Parathyroid adenoma (tissue), 2 donors: ENCODE results near the gene RRBP1.

Experiments used
- H2AFZ ChIP-seq: fragments of 300-600 bp; sonication (generic); one replicate; pipeline ENCODE4 v1.7.0; 2017; ENCODE audit warnings: antibody characterized with exemption, mild to moderate bottlenecking
- H3K27ac ChIP-seq: fragments of 300-600 bp; sonication (generic); one replicate; pipeline ENCODE4 v1.7.0; 2017
- H3K27me3 ChIP-seq: fragments of 300-600 bp; sonication (generic); one replicate; pipeline ENCODE4 v1.7.0; 2017; ENCODE audit warnings: low read length; ENCODE audit not compliant: control insufficient read depth, insufficient read depth
- H3K36me3 ChIP-seq: fragments of 300-600 bp; sonication (generic); one replicate; pipeline ENCODE4 v1.7.0; 2017; ENCODE audit warnings: low read length; ENCODE audit not compliant: control insufficient read depth, insufficient read depth
- H3K4me1 ChIP-seq: fragments of 300-600 bp; sonication (generic); one replicate; pipeline ENCODE4 v1.7.0; 2017; ENCODE audit warnings: control low read depth
- H3K4me2 ChIP-seq: fragments of 300-600 bp; sonication (generic); one replicate; pipeline ENCODE4 v1.7.0; 2017; ENCODE audit warnings: low read length
- H3K4me3 ChIP-seq: fragments of 300-600 bp; sonication (generic); one replicate; pipeline ENCODE4 v1.7.0; 2017; ENCODE audit warnings: low read depth, low read length
- H3K79me2 ChIP-seq: fragments of 300-600 bp; sonication (generic); one replicate; pipeline ENCODE4 v1.7.0; 2017; ENCODE audit warnings: control low read depth
- H3K9ac ChIP-seq: fragments of 300-600 bp; sonication (generic); one replicate; pipeline ENCODE4 v1.7.0; 2017; ENCODE audit warnings: mild to moderate bottlenecking
- H3K9me3 ChIP-seq: fragments of 300-600 bp; sonication (generic); one replicate; pipeline ENCODE4 v1.7.0; 2017; ENCODE audit warnings: low read length; ENCODE audit not compliant: control insufficient read depth
- TF ChIP-seq, protein P1 (sequence below): fragments of 300-600 bp; sonication (generic); IDR thresholded peaks from one replicate; pipeline ENCODE4 v1.7.0; 2017; ENCODE audit warnings: antibody characterized with exemption, mild to moderate bottlenecking
- donor health status: primary hyperparathyroidism.

RRBP1 gene

GRCh38 chr20:17594443-17594842 is 87.6 kb downstream of the RRBP1 start:
- Histone ChIP-seq H3K27me3 (no peaks in the 10 kb centered on the region), H3K4me2 (peak overlapping the region; percentile 13), H3K36me3 (no peaks in the 10 kb centered on the region), H2AFZ (no peak overlapping the region), H3K27ac (peak overlapping the region; percentile 17), H3K9ac (no peak overlapping the region), H3K4me3 (no peak overlapping the region), H3K9me3 (no peaks in the 10 kb centered on the region), H3K4me1 (peaks cover 33% of the 10 kb centered on the region), H3K79me2 (peaks cover 58% of the 10 kb centered on the region)
- TF ChIP-seq, protein P1, sequence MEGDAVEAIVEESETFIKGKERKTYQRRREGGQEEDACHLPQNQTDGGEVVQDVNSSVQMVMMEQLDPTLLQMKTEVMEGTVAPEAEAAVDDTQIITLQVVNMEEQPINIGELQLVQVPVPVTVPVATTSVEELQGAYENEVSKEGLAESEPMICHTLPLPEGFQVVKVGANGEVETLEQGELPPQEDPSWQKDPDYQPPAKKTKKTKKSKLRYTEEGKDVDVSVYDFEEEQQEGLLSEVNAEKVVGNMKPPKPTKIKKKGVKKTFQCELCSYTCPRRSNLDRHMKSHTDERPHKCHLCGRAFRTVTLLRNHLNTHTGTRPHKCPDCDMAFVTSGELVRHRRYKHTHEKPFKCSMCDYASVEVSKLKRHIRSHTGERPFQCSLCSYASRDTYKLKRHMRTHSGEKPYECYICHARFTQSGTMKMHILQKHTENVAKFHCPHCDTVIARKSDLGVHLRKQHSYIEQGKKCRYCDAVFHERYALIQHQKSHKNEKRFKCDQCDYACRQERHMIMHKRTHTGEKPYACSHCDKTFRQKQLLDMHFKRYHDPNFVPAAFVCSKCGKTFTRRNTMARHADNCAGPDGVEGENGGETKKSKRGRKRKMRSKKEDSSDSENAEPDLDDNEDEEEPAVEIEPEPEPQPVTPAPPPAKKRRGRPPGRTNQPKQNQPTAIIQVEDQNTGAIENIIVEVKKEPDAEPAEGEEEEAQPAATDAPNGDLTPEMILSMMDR: no peak

DNA sequence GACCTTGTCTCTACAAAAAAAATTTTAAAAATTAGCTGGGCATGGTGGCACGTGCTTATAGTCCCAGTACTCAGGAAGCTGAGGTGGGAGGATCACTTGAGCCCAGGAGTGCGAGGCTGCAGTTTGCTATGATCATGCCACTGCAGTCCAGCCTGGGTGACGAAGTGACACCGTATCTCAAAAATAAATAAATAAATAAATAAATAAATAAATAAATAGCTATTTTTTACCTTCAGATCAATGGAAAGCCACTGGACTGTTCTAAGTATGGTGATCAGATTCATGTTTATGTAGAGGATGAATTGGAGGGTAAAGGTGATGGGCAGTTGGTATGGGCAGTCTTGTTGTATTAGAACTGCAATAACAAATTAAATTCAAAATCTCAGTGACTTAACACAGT is 88.1 kb downstream of the RRBP1 start:
- H3K9me3 ChIP-seq: no peaks in the 10 kb centered on the region
- no peak overlapping the region for H2AFZ ChIP-seq
- H3K4me2 ChIP-seq: no peak overlapping the region
- no peak overlapping the region for H3K27ac ChIP-seq
- H3K27me3 ChIP-seq: no peaks in the 10 kb centered on the region
- peaks cover 38% of the 10 kb centered on the region for H3K4me1 ChIP-seq
- TF ChIP-seq, protein P1: no peak
- peaks cover 52% of the 10 kb centered on the region for H3K79me2 ChIP-seq
- no peaks in the 10 kb centered on the region for H3K36me3 ChIP-seq
- H3K9ac ChIP-seq: no peak overlapping the region
- no peak overlapping the region for H3K4me3 ChIP-seq

DNA sequence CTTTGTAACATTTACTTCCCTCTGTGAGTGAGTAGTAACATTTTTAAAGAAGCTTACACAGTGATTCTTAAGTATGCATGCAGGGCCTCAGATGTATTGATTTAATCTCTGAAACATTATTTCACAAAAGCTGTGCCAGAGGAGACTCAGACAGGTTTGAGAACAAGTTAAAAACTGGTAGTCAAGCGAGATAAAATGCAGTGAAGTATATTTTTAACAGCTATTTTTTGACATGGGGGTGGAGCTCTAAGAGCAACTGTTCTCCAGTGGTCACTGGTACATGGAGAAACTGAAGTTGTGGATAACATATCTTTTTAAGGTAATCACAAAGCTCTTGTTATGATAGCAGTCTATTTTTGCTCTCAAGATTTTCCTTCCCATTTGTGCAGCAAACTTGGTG is 91.8 kb downstream of the RRBP1 start:
- Histone ChIP-seq H2AFZ (no peak overlapping the region), H3K4me1 (peaks cover 34% of the 10 kb centered on the region), H3K9ac (no peak overlapping the region), H3K79me2 (peaks cover 46% of the 10 kb centered on the region), H3K4me3 (peak overlapping the region; percentile 2), H3K27me3 (no peaks in the 10 kb centered on the region), H3K36me3 (no peaks in the 10 kb centered on the region), H3K27ac (peak overlapping the region; percentile 56), H3K4me2 (peak overlapping the region; percentile 53), H3K9me3 (no peaks in the 10 kb centered on the region)
- TF ChIP-seq, protein P1: no peak

- no peaks in the 10 kb centered on the region for H3K9me3 ChIP-seq
- H2AFZ ChIP-seq: no peak overlapping the region
- peaks cover 42% of the 10 kb centered on the region for H3K79me2 ChIP-seq
- H3K36me3 ChIP-seq: no peaks in the 10 kb centered on the region
- no peak overlapping the region for H3K4me2 ChIP-seq
- H3K27ac ChIP-seq: peak overlapping the region; percentile 56
- TF ChIP-seq, protein P1: no peak
- no peak overlapping the region for H3K4me3 ChIP-seq
- peaks cover 24% of the 10 kb centered on the region for H3K4me1 ChIP-seq
- no peaks in the 10 kb centered on the region for H3K27me3 ChIP-seq
- no peak overlapping the region for H3K9ac ChIP-seq
Observed at GRCh38 chr20:17589161-17589834, 92.7 kb downstream of the RRBP1 start.

DNA sequence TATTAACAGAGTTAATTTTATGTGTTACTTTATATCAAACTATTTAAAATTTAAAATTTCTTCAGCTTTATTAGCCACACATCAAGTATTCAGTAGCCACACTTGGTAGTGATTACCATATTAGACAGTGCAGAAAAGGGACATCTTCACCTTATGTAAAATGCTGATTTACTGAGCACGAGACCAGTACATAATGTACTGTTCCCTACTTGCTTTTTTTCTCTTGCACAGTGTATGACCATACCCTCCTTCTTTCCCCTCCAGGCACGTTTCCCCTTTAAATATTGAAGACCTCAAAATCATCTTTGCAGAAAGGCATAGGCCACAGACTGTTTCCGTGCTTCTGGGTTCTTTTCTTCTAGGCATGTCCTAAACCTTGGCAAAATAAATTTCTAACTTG is 94.2 kb downstream of the RRBP1 start:
- H3K79me2 ChIP-seq: peaks cover 42% of the 10 kb centered on the region
- H3K4me2 ChIP-seq: no peak overlapping the region
- H3K36me3 ChIP-seq: no peaks in the 10 kb centered on the region
- no peak overlapping the region for H2AFZ ChIP-seq
- H3K27me3 ChIP-seq: no peaks in the 10 kb centered on the region
- H3K9me3 ChIP-seq: no peaks in the 10 kb centered on the region
- no peak overlapping the region for H3K27ac ChIP-seq
- no peak overlapping the region for H3K4me3 ChIP-seq
- peaks cover 15% of the 10 kb centered on the region for H3K4me1 ChIP-seq
- TF ChIP-seq, protein P1: no peak
- H3K9ac ChIP-seq: no peak overlapping the region
